GM10847 (cell line): ENCODE results near the gene GOLGA6D.
"Not testable (repeated sequence)": the region's sequence is repeated elsewhere in the genome, so short reads cannot be mapped to it uniquely, and the experiment has no call there.

Experiments used
- POLR2A ChIP-seq: IDR thresholded peaks from 2 replicates; pipeline ENCODE4 v1.6.1; 2011; ENCODE audit not compliant: insufficient read length; ENCODE audit errors: extremely low read depth

Gene GOLGA6D, protein sequence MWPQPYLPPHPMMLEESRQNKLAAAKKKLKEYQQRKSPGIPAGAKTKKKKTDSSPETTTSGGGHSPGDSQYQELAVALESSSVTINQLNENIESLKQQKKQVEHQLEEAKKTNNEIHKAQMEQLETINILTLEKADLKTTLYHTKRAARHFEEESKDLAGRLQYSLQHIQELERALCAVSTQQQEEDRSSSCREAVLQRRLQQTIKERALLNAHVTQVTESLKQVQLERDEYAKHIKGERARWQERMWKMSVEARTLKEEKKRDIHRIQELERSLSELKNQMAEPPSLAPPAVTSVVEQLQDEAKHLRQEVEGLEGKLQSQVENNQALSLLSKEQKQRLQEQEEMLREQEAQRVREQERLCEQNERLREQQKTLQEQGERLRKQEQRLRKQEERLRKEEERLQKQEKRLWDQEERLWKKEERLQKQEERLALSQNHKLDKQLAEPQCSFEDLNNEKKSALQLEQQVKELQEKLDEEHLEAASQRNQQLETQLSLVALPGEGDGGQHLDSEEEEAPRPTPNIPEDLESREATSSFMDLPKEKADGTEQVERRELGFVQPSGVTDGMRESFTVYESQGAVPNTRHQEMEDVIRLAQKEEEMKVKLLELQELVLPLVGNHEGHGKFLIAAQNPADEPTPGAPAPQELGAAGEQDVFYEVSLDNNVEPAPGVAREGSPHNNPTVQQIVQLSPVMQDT

GRCh38 chr15:75282572-75282971 lies at the start of gene GOLGA6D:
TSS of gene GOLGA6D (plus strand) at chr15:75282835. CDS start at chr15:75282876, 41 bp downstream.
- not testable (repeated sequence) for TF ChIP-seq POLR2A

DNA sequence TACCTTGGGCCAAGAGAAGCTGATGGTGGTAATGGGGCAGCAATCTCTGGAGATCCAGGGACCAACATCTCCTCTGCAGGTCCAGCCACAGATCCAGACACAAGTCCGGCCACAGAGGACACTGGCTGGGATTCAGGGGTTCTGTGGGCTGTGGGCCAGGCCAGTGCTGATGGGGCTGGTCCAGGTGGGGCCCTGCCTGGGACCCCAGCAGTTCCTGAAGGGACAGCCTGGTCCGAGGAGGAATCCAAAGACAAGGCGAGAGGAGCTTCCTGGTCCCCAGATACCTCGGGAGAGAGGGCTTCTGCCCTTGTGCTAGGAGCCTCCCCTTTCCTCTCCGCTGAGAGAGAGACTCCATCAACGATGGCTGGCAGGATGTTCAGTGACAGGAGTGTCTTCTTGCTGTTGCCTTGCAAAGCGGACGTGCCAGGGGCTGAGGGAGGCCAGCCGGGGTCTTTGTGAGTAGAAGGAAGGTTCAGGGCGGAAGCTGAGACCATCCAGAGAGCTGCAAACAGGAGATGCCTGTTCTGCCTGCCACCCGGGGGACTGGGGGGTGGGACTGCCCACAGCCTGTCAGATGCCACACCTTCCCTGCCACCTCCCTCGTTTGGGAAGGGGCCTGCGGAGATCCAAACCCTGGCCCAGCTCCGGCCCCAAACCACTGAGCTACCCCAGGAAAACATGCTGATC lies 49.0 kb upstream of the GOLGA6D start:
- TF ChIP-seq POLR2A = no peak

- TF ChIP-seq POLR2A = no peak
Measured at GRCh38 chr15:75234191-75234810, 48.3 kb upstream of the GOLGA6D start.

GRCh38 chr15:75235051-75235673 lies 47.5 kb upstream of the GOLGA6D start:
- TF ChIP-seq POLR2A = no peak

GRCh38 chr15:75235760-75236729 lies 46.6 kb upstream of the GOLGA6D start:
- TF ChIP-seq POLR2A = no peak

DNA sequence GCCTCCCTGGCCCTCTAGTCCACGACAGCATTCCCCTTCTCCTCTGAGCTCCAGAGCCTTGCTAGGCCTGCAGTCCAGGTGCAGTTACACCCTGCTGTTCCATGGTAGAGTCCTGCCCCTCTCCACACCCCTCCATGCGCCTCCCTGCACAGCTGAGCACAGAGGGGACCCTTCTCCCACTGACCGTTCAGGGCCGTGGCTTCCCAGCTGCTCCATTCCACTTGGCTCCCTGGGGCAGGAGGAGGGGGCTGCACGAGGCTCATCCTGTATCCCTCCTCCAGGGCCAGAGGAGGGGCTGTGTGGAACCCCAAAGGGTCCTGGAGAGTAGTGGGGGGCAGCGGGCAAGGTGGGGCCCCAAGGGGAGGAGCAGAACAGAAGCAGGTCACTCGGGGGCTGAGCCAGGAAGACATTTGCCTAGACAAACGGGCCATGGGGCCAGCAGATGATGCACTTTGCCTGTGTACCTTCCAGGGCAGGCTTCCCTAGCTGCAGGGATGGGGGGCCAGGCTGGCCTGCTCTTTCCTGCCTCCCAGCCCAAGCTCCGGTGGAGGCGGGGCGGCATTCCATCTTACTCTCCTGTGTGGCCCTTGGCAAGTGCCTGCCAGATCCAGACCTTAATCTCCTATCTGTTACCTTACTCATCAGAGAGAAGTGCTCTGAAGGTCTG lies 45.2 kb upstream of the GOLGA6D start:
- no peak for TF ChIP-seq POLR2A

- no peak for TF ChIP-seq POLR2A
Measured at GRCh38 chr15:75238150-75238549, 44.5 kb upstream of the GOLGA6D start.

- TF ChIP-seq POLR2A = no peak
Measured at GRCh38 chr15:75249726-75250125, 32.9 kb upstream of the GOLGA6D start.

- TF ChIP-seq POLR2A = not testable (repeated sequence)
Measured at GRCh38 chr15:75258034-75258433, 24.6 kb upstream of the GOLGA6D start, which contains the start of gene GOLGA6C. TSS of gene GOLGA6C (plus strand) at chr15:75258334. CDS start at chr15:75258599, 265 bp downstream.

DNA sequence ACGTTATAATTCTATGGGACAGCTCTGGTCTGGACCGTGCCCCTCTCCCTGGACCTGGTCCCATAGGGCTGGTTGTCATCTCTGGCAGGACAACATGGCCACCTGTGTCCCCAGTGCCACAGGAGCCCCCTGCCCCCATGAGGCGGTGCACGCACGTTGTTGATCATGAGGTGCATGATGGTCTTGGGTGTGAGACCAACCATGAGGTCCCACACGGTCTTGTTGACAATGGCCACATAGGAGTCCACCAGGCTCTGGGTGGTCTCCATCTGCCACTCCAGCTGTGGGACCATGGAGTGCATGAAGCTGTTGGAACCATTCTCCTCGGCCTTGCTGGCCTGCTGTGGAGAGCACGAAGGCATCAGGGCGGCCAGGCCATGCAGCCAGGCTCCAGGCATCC lies 19.7 kb downstream of the GOLGA6D start:
- TF ChIP-seq POLR2A = no peak

GRCh38 chr15:75306188-75306587 lies 23.6 kb downstream of the GOLGA6D start:
- TF ChIP-seq POLR2A = no peak

- no peak for TF ChIP-seq POLR2A
Measured at GRCh38 chr15:75307778-75308390, 25.2 kb downstream of the GOLGA6D start.

- no peak for TF ChIP-seq POLR2A
Measured at GRCh38 chr15:75309711-75310110, 27.1 kb downstream of the GOLGA6D start.
